ENCODE results near the gene TRAF6. TPM values are rescaled to one million over a fixed set of nuclear protein-coding genes. Genes with fewer than 3 reads are reported as not detected.

TRAF6 gene
- total and polyA plus RNA-seq, 10 of the 15 experiments (the other 5 are each of a cell fraction or from before 2014, with no cell fraction given) = 1.4 to 10.9 (median 7.0) TPM

- TF ChIP-seq POU2F2 (IDR thresholded peaks at IDR 0.05; ENCODE audit: borderline replicate concordance, low read depth, low read length) (peak; percentile 59; the same call in 1 of the 3 replicates), ETV6 (conservative IDR thresholded peaks at IDR 0.05 in 1 of 2, IDR thresholded peaks at IDR 0.05 in 1 of 2; ENCODE audit: borderline replicate concordance in 1 of 2, low read depth in 1 of 2) (no peak), RB1 (IDR thresholded peaks at IDR 0.05; ENCODE audit: borderline replicate concordance) (peak; percentile 90), BACH1 (IDR thresholded peaks at IDR 0.05; ENCODE audit: borderline replicate concordance) (peak; percentile 62; the same call in 1 of the 2 replicates), SREBF1 (IDR thresholded peaks at IDR 0.05; ENCODE audit: low read length) (no peak), BHLHE40 (IDR thresholded peaks at IDR 0.05; ENCODE audit: borderline replicate concordance in 1 of 2, low read depth in 2 of 2, low read length in 1 of 2) (peak in 1 of 2 experiments; percentile 58; a peak in 1 of 4 replicates), ZBTB40 (IDR thresholded peaks at IDR 0.05; ENCODE audit: borderline replicate concordance) (peak; percentile 29; the same call in 1 of the 2 replicates), ZNF622 (IDR thresholded peaks at IDR 0.05) (no peak), SRF (IDR thresholded peaks at IDR 0.05; ENCODE audit: low read depth in 2 of 2, low read length in 2 of 2) (no peak), MEF2B (IDR thresholded peaks at IDR 0.05; ENCODE audit: partially characterized antibody, poor library complexity, severe bottlenecking) (peak; percentile 30), CUX1 (IDR thresholded peaks at IDR 0.05; ENCODE audit: insufficient replicate concordance, low read depth, low read length) (no peak), ZNF217 (IDR thresholded peaks at IDR 0.05) (no peak), WRNIP1 (IDR thresholded peaks at IDR 0.05; ENCODE audit: borderline replicate concordance, low read depth, low read length) (no peak), BMI1 (IDR thresholded peaks at IDR 0.05; ENCODE audit: borderline replicate concordance) (no peak), KDM1A (IDR thresholded peaks at IDR 0.05; ENCODE audit: borderline replicate concordance) (no peak), SIN3A (IDR thresholded peaks at IDR 0.05; ENCODE audit: low read depth, low read length) (peak; percentile 25; the same call in 1 of the 2 replicates), IRF4 (IDR thresholded peaks at IDR 0.05; ENCODE audit: low read depth, low read length) (no peak), EED (IDR thresholded peaks at IDR 0.05; ENCODE audit: low read depth) (no peak; the same call in 1 of the 2 replicates)
- TF ChIP-seq, protein P1, sequence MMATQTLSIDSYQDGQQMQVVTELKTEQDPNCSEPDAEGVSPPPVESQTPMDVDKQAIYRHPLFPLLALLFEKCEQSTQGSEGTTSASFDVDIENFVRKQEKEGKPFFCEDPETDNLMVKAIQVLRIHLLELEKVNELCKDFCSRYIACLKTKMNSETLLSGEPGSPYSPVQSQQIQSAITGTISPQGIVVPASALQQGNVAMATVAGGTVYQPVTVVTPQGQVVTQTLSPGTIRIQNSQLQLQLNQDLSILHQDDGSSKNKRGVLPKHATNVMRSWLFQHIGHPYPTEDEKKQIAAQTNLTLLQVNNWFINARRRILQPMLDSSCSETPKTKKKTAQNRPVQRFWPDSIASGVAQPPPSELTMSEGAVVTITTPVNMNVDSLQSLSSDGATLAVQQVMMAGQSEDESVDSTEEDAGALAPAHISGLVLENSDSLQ (IDR thresholded peaks at IDR 0.05) = no peak
Measured at GRCh38 chr11:36509694-36510593, at the start of gene TRAF6 (continued).
